HL-60/S4 treated with phorbol 12-myristate 13-acetate at 8.2 ng/mL for 4 days and 3 days (cell line): ENCODE data around the gene FAM13B.

ENCODE experiments used
- in situ Hi-C: fragments of 300-500 bp; cut with MboI; formaldehyde crosslinking; loops from 2 replicates; pipeline ENCODE4 v1.15.0; 2022; ENCODE audit warnings: low sequenced_read_pairs

Gene FAM13B

GRCh38 chr5:137901011-137901817, 131.7 kb downstream of the FAM13B start:
- in situ Hi-C loops, result no loop called here

GRCh38 chr5:137899493-137899892, 133.4 kb downstream of the FAM13B start:
- in situ Hi-C loops, result no loop called here

DNA sequence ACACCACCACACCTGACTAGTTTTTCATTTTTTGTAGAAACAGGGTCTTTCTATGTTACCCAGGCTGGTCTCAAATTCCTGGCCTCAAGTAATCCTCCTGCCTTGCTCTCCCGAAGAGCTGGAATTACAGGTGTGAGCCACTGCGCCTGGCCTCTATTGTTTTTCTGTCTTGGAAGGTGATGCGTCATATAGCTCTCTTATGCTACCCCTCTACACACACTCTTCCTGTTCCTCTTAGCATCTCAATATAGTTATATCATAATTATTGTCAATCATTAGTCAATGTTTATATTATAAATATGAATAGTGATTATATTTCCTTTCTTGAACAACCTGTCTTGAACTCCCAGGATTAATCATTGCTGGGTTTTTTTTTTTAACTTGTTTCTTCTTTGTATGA, 136.3 kb downstream of the FAM13B start:
- in situ Hi-C loops, result no loop called here

DNA sequence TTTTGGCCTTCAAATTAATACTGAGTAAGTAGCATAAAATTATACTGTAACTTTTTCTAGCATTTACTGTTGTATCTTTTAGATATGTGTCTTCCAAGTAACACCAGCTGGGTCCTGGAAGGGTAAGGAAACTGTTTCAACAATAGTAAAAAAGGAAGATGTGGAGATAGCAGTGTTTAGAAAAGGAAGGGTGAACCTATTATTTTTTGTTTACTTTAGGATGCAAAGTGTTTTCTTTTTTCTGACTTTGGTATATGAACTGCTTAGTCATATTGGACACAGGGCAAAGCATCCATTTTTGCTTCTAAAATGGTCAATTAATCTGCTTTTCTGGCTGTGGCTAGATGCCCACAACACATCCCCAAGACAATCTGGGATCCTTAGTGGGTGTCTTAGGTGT, 138.3 kb downstream of the FAM13B start:
- in situ Hi-C loops, result no loop called here

GRCh38 chr5:137891849-137892248, 141.0 kb downstream of the FAM13B start:
- in situ Hi-C loops, result no loop called here

DNA sequence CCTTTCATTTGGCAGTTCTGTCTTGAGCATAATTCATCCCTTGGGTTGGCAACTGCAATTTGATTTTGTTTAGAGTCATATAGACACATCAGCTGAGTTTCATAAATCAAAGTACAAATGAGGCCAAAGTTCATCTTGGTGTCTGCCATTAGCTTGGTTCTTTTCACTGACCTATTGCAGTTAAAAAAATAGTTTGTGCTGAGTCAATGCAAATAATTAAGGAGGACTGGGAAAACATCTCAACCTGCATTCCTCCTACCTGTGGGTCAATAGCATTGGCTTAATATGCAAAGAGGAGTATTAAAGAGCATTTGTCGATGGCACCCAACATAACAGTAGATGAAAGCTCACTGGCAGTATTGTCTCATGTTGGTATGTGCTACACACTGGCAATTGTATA, 142.0 kb downstream of the FAM13B start:
- in situ Hi-C loops, result no loop called here

GRCh38 chr5:137888863-137889759, 143.8 kb downstream of the FAM13B start, which contains the start of gene PKD2L2:
TSS of gene PKD2L2 (plus strand) at chr5:137889457. CDS start at chr5:137889492, 35 bp downstream.
- in situ Hi-C loops, result no loop called here

DNA sequence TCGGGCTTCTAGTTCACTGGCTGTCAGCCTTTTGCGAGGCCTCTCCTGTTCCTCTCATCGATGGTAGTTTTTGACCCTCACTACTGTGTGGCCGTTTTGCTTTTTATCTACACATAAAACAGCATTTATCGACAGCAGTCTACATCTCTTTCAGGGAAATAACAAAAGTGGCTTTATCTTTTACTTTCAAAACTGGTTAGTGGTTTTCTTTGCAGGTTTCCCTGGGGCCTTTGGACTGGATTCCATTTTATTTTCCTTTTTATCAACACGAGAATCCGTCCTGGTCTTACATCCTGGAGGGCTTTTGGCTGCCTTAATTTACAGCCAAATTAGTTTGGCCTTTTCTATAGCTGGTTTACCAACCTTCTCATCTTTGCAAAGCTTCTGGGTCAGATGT, 144.4 kb downstream of the FAM13B start:
- in situ Hi-C loops, result no loop called here
